ENCODE measurements around the gene ACTC1. TPM values are rescaled to one million over a fixed set of nuclear protein-coding genes. Genes with fewer than 3 reads are reported as not detected.
A peak's percentile ranks its signal among the peaks of the same experiment; 100 is the strongest.

The ACTC1 gene
- total RNA-seq, 2 donors from 2014 or later, result 1.6 to 2.1 TPM

DNA sequence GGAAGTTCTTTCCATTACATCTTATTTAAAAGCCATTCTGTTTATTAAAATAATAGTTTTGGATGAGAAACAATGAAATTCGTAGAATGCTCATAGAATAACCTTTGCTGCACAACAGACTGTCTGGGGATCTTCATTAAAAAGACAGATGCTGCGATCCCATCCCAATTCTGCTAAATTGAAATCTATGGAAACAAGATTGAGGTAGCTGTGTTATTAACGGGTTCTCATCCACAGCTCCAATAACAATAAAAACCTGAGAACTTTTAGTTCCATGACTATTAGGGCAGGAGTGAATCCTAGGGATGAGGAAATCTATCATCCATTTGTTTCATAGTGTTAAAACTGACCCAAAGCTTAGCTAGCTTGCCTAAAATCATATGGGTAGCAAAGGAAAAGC is 38.1 kb downstream of the ACTC1 start:
- TF ChIP-seq, protein P1, sequence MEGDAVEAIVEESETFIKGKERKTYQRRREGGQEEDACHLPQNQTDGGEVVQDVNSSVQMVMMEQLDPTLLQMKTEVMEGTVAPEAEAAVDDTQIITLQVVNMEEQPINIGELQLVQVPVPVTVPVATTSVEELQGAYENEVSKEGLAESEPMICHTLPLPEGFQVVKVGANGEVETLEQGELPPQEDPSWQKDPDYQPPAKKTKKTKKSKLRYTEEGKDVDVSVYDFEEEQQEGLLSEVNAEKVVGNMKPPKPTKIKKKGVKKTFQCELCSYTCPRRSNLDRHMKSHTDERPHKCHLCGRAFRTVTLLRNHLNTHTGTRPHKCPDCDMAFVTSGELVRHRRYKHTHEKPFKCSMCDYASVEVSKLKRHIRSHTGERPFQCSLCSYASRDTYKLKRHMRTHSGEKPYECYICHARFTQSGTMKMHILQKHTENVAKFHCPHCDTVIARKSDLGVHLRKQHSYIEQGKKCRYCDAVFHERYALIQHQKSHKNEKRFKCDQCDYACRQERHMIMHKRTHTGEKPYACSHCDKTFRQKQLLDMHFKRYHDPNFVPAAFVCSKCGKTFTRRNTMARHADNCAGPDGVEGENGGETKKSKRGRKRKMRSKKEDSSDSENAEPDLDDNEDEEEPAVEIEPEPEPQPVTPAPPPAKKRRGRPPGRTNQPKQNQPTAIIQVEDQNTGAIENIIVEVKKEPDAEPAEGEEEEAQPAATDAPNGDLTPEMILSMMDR (IDR thresholded peaks at IDR 0.05), result no peak
- TF ChIP-seq POLR2A (IDR thresholded peaks at IDR 0.05), result no peak
- peaks cover 13% of the 10 kb centered on the region for H3K4me1 ChIP-seq
- DNase-seq (no peak), ATAC-seq (no peak)
- no peak overlapping the region for H3K27ac ChIP-seq
- no peaks in the 10 kb centered on the region for H3K36me3 ChIP-seq (replicated peaks in 1 of 2; ENCODE audit: insufficient read depth in 1 of 2, low read depth in 2 of 2)
- no peaks in the 10 kb centered on the region for H3K9me3 ChIP-seq
- intact Hi-C loops (cut with DNase I), result no loop called here
- no peak overlapping the region for H3K4me3 ChIP-seq
- H3K27me3 ChIP-seq, result peaks cover 0 to 17% of the 10 kb centered on the region in 2 donors
- WGBS, 2 donors, result 59% methylated on average over 3 of the region's 3 CpGs

DNA sequence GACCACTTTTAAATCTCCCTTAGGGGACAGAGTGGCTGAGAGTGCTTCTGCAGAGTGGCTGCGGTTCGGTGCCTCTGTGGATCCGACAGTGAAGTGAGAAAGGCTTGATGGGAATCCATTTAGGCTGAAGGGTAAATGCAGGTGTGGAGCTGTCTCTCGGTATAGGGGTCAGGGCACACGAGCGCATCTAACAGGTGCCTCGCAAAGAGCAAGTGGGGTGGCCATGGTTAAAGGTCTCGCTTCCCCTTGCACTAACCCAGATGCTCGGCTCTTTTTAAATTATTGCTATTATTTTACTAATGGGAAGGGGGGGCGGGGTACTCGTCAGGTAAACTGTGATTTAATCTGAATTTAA is 40.0 kb downstream of the ACTC1 start:
- H3K27ac ChIP-seq, result peak overlapping the region in 1 of 4 donors; percentile 30
- H3K4me1 ChIP-seq, result peaks cover 13% of the 10 kb centered on the region
- intact Hi-C loops (cut with DNase I), result no loop called here
- TF ChIP-seq, protein P1 (IDR thresholded peaks at IDR 0.05), result no peak
- no peak for TF ChIP-seq POLR2A (IDR thresholded peaks at IDR 0.05)
- WGBS, 2 donors, result 7 to 13% methylated on average over 11 of the region's 11 CpGs
- no peak overlapping the region for H3K4me3 ChIP-seq
- DNase-seq (no peak), ATAC-seq (no peak)
- H3K27me3 ChIP-seq, result peaks cover 0 to 17% of the 10 kb centered on the region in 2 donors
- no peaks in the 10 kb centered on the region for H3K9me3 ChIP-seq
- no peaks in the 10 kb centered on the region for H3K36me3 ChIP-seq (replicated peaks in 1 of 2; ENCODE audit: insufficient read depth in 1 of 2, low read depth in 2 of 2)

GRCh38 chr15:34754674-34755418 is 40.5 kb downstream of the ACTC1 start, which contains the start of gene GJD2:
TSS of gene GJD2 (minus strand) at chr15:34754998. CDS start at chr15:34754488, 510 bp downstream.
- intact Hi-C loops (cut with DNase I), result no loop called here
- ATAC-seq (no peak), DNase-seq (peak in 3 of 4 donors; percentile 27 to 45 (median 35))
- Histone ChIP-seq H3K27ac (peak within 1 kb of the TSS in 2 of 4 donors; percentile 25 to 30), H3K27me3 (peaks cover 0 to 17% of the 10 kb centered on the region in 2 donors), H3K36me3 (replicated peaks in 1 of 2; ENCODE audit: insufficient read depth in 1 of 2, low read depth in 2 of 2) (no peaks in the 10 kb centered on the region), H3K4me1 (peaks cover 13% of the 10 kb centered on the region), H3K4me3 (peak within 1 kb of the TSS in 1 of 2 donors; percentile 15), H3K9me3 (no peaks in the 10 kb centered on the region)
- WGBS, 2 donors, result 1 to 2% methylated on average over 34 to 72 of the region's 81 CpGs
- TF ChIP-seq, protein P1 (IDR thresholded peaks at IDR 0.05), result no peak
- TF ChIP-seq POLR2A (IDR thresholded peaks at IDR 0.05), result peak in 1 of 3 donors; percentile 35

GRCh38 chr15:34754171-34754601 is 41.2 kb downstream of the ACTC1 start:
- no peak overlapping the region for H3K4me3 ChIP-seq
- no peak for ATAC-seq
- H3K27me3 ChIP-seq, result peaks cover 0 to 17% of the 10 kb centered on the region in 2 donors
- no peak for TF ChIP-seq POLR2A (IDR thresholded peaks at IDR 0.05)
- TF ChIP-seq, protein P1 (IDR thresholded peaks at IDR 0.05), result no peak
- H3K4me1 ChIP-seq, result peaks cover 13% of the 10 kb centered on the region
- 3 to 5% methylated on average over 17 to 27 of the region's 27 CpGs for WGBS, 2 donors
- DNase-seq, result no peak
- no peaks in the 10 kb centered on the region for H3K36me3 ChIP-seq (replicated peaks in 1 of 2; ENCODE audit: insufficient read depth in 1 of 2, low read depth in 2 of 2)
- peak overlapping the region in 1 of 4 donors; percentile 25 for H3K27ac ChIP-seq
- no peaks in the 10 kb centered on the region for H3K9me3 ChIP-seq
- intact Hi-C loops (cut with DNase I), result no loop called here

Data from body of pancreas (tissue), 4 donors.